Neutrophil (primary cell): ENCODE measurements around the gene MATK.

ENCODE experiments used
- H3K27ac ChIP-seq: fragments of 200-600 bp; sonication (generic); 2 replicates; pipeline ENCODE4 v1.5.1; 2016; ENCODE audit warnings: mild to moderate bottlenecking, moderate library complexity
- H3K27me3 ChIP-seq: fragments of 200-600 bp; sonication (generic); 2 replicates; pipeline ENCODE4 v1.6.0; 2016; ENCODE audit warnings: mild to moderate bottlenecking
- H3K36me3 ChIP-seq: fragments of 200-600 bp; sonication (generic); 2 replicates; pipeline ENCODE4 v1.5.1; 2017
- H3K4me1 ChIP-seq, 2 experiments: fragments of 200-600 bp in 1 of 2; sonication (generic) in 1 of 2; 1 replicate in 1 of 2; 2 replicates in 1 of 2; pipeline versions ENCODE4 v1.5.1 to v1.6.1; 2013 to 2016; ENCODE audit warnings: low read depth in 1 of 2, low read length in 1 of 2, mild to moderate bottlenecking in 1 of 2, moderate library complexity in 1 of 2; ENCODE audit not compliant: control insufficient read depth in 1 of 2, insufficient read depth in 1 of 2
- H3K4me3 ChIP-seq, 2 experiments: fragments of 200-600 bp in 1 of 2; sonication (generic) in 1 of 2; 1 replicate in 1 of 2; 2 replicates in 1 of 2; pipeline ENCODE4 v1.5.1; 2013 to 2016; ENCODE audit warnings: low read depth in 1 of 2, low read length in 1 of 2, mild to moderate bottlenecking in 1 of 2, moderate library complexity in 1 of 2
- H3K9me3 ChIP-seq: fragments of 200-600 bp; sonication (generic); 2 replicates; pipeline ENCODE4 v1.5.1; 2016
- TF ChIP-seq, protein P1 (sequence below): fragments of 200-600 bp; sonication (generic); IDR thresholded peaks from 2 replicates; pipeline ENCODE4 v1.5.1; 2016; ENCODE audit warnings: antibody characterized with exemption

The MATK gene

DNA sequence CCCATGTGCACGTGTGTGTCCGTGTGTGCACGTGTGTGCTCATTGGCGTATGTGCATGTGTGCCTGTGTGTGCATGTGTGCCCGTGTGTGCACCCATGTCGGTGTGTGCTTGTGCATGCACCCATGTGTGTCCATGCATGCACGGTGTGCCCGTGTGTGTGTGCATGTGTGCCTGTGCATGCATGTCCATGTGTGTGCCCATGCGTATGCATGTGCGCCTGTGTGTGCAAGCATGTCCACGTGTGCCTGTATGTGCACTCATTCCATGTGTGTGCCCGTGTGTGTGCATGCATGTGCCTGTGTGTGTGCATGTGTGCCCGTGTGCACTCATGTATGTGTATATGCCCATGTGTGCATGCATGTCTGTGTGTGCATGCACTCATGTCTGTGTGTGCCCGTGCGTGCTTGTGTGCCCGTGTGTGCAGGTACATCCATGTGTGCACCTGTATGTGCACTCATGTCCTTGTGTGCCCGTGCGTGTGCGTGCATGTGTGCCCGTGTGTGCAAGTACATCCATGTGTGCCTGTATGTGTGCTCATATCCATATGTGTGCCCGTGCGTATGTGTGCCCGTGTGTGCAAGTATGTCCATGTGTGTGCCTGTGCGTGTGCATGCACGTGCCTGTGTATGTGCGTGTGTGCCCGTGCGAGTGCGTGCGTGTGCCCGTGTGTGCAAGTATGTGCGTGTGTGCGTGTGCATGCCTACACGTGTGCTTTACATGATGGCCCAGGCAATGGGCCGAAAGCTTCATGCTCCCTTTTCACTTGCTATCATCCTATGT is 21.6 kb upstream of the MATK start:
- no peaks in the 10 kb centered on the region for H3K36me3 ChIP-seq
- TF ChIP-seq, protein P1, sequence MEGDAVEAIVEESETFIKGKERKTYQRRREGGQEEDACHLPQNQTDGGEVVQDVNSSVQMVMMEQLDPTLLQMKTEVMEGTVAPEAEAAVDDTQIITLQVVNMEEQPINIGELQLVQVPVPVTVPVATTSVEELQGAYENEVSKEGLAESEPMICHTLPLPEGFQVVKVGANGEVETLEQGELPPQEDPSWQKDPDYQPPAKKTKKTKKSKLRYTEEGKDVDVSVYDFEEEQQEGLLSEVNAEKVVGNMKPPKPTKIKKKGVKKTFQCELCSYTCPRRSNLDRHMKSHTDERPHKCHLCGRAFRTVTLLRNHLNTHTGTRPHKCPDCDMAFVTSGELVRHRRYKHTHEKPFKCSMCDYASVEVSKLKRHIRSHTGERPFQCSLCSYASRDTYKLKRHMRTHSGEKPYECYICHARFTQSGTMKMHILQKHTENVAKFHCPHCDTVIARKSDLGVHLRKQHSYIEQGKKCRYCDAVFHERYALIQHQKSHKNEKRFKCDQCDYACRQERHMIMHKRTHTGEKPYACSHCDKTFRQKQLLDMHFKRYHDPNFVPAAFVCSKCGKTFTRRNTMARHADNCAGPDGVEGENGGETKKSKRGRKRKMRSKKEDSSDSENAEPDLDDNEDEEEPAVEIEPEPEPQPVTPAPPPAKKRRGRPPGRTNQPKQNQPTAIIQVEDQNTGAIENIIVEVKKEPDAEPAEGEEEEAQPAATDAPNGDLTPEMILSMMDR: no peak
- H3K27me3 ChIP-seq: peaks cover 10% of the 10 kb centered on the region
- peaks cover 29 to 30% of the 10 kb centered on the region in 2 experiments for H3K4me1 ChIP-seq
- H3K27ac ChIP-seq: no peak overlapping the region
- no peak overlapping the region for H3K4me3 ChIP-seq
- H3K9me3 ChIP-seq: no peaks in the 10 kb centered on the region

DNA sequence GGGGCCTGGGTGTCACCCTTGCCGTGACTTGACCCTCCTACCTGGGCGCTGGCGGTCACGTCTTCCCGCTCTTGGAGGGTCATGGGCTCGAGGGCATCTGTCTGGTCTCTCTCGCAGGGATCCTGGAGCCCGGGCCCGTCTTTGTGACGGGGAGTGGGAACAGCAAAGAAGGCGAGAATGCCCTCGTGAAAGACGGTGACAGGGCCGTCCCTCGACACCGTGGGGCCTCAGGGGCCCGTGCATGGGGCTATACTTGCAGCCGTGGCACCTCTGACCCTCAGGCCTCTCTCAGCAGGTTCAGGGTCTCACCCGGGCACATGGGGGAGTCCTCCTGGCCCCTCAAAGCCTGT is 20.9 kb upstream of the MATK start:
- TF ChIP-seq, protein P1: no peak
- Histone ChIP-seq H3K4me1 (peaks cover 22 to 25% of the 10 kb centered on the region in 2 experiments), H3K27ac (no peak overlapping the region), H3K36me3 (no peaks in the 10 kb centered on the region), H3K9me3 (no peaks in the 10 kb centered on the region), H3K4me3 (no peak overlapping the region), H3K27me3 (peaks cover 16% of the 10 kb centered on the region)

DNA sequence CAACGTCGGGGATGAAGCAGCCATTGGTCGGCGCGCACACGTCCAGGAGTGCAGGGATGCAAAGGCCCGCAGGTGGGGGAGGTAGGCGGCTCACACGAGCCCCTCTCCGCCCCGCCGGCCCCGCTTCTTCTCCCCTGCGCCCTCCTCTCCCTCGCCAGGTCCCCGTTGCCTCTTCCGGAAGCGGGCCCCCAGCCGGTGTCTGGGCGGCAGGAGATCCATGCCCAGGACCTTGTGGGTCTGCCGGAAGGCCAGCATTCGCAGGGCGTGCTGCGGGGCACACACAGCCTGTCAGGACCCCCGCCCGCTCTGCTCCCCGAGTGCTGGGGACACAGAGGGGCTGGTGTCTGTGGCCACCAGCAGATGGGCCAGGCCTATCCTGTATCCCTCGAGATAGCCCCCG is 19.7 kb upstream of the MATK start:
- Histone ChIP-seq H3K36me3 (no peaks in the 10 kb centered on the region), H3K27me3 (peaks cover 29% of the 10 kb centered on the region), H3K4me1 (peaks cover 23 to 25% of the 10 kb centered on the region in 2 experiments), H3K4me3 (no peak overlapping the region), H3K27ac (no peak overlapping the region), H3K9me3 (no peaks in the 10 kb centered on the region)
- TF ChIP-seq, protein P1: no peak

- peaks cover 16 to 21% of the 10 kb centered on the region in 2 experiments for H3K4me1 ChIP-seq
- H3K36me3 ChIP-seq: no peaks in the 10 kb centered on the region
- H3K9me3 ChIP-seq: no peaks in the 10 kb centered on the region
- no peak overlapping the region for H3K4me3 ChIP-seq
- H3K27me3 ChIP-seq: peaks cover 43% of the 10 kb centered on the region
- no peak overlapping the region for H3K27ac ChIP-seq
- TF ChIP-seq, protein P1: no peak
Observed at GRCh38 chr19:3804429-3804828, 18.2 kb upstream of the MATK start.

GRCh38 chr19:3803986-3804385 is 17.8 kb upstream of the MATK start:
- Histone ChIP-seq H3K36me3 (no peaks in the 10 kb centered on the region), H3K27ac (no peak overlapping the region), H3K9me3 (no peaks in the 10 kb centered on the region), H3K4me3 (no peak overlapping the region), H3K4me1 (peaks cover 16 to 21% of the 10 kb centered on the region in 2 experiments), H3K27me3 (peaks cover 47% of the 10 kb centered on the region)
- TF ChIP-seq, protein P1: no peak
